GM18858 (cell line): Measurements from ENCODE around the gene DTD1.

Experiments used
- ATAC-seq: cut with Tn5 transposase; IDR thresholded peaks from one replicate; pipeline ENCODE4 v1.9.1; 2021; ENCODE audit not compliant: unreplicated experiment

The DTD1 gene

DNA sequence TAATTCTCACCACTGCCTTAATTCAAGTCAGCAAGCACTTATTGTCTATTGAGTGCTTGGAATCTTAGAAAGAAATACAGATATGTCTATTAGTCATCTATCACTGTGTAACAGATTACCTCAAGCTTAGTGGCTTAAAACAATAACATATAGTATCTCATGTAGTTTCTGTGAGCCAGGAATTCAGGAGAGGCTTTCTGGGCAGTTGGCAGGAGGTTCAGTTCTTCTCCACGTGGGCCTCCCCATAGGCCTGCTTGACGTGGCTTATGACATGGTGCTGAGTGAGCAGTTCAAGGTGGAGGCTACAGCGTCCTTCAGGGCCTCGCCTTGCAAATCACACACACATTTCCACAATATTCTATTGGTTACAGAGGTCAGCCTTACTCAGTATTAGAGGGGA, 69.7 kb downstream of the DTD1 start:
- no peak for ATAC-seq

DNA sequence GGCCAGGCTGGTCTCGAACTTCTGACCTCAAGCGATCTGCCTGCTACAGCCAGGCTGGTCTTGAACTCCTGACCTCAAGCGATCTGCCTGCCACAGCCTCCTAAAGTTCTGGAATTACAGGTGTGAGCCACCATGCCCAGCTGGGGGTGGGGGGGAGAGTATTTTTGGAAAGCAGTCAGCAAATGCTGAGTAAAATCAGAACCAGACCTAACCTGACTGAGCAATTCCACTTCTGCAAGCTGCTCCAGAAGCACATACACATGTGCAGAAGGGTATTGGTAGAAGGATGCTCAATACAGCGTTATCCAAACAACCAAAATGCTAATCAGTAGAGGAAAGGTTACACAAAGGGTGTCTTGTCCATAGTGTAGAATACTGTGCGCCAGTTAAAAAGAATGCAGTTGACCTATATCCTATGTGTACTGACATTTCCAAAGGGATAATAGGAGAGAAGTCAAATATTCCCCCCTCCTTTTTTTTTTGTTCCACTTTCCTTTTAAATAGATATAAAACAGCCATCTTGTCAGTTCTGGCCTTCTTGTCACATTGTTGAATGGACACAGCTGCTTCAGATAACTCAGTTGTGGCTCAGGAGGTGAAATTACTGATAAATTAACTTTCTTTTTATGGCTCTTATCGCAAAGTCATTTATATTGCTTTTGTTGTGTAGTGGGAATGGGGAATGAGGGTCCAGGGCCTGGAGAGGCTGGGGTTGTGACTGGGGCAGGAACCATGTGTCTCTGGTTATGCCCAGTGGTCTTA, 74.6 kb downstream of the DTD1 start:
- peak; percentile 74 for ATAC-seq

DNA sequence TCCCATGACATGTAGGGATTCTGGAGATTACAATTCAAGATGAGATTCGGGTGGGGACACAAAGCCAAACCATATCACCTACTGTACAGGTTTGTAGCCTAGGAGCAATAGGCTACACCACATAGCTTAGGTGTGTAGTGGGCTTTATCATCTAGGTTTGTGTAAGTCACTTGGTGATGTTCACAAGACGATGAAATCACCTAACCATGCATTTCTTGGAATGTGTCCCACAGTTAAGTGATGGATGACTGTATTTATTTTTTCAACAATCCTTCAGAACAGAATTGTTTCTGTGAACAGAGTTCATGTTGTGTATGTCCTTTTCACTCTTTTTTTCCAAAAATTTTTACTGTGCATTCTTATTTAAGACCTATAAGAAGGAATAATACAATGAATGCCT, 76.1 kb downstream of the DTD1 start:
- no peak for ATAC-seq

DNA sequence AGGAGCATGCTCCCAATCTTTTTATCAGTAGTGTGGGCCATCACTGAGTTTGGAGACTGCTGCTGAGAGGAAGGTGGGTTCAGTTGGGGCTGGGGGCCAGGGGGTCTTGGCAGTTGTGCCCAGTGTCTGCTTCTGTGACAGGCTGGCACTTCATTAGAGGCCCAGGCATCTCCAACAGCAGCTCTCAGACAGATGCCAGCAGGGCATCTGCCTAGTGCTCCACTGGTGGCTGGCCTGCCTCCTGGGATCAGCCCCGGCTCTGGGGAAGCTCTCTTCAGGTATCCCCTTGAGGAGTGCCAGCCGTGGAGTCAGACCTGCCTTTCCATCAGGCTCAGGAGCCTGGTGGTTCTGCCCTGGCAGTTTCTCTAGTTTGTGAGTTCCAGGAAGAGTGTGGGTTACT, 77.3 kb downstream of the DTD1 start:
- ATAC-seq, result no peak

DNA sequence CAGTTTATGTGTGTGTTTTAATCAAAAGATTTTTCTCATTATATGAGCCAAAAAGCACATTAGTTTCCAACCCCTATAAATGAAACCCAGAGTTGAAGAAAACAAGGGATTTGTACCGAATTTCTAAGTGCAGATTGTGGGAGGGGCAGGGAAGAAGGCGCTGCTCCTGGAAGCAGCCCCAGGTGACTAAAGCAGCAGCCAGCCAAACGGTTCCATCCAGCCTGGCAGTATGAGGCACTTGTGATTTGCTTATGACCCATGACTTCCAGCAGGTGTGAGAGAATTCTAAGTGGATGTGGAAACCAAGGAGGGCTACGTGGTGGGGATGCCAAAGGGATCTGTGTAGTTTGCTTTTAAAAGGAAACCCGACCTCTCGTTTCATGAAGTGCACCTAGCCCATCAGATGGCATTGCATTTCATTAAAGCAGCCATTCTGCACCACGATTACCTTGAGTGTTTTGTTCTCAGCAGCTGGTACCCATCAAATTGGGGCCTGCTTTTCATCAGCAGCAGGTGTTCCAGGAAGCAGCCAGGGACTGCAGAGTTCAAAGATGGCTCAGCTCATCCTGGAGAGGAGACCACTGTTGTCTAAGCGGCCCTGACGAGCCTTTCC, 79.1 kb downstream of the DTD1 start:
- no peak for ATAC-seq

DNA sequence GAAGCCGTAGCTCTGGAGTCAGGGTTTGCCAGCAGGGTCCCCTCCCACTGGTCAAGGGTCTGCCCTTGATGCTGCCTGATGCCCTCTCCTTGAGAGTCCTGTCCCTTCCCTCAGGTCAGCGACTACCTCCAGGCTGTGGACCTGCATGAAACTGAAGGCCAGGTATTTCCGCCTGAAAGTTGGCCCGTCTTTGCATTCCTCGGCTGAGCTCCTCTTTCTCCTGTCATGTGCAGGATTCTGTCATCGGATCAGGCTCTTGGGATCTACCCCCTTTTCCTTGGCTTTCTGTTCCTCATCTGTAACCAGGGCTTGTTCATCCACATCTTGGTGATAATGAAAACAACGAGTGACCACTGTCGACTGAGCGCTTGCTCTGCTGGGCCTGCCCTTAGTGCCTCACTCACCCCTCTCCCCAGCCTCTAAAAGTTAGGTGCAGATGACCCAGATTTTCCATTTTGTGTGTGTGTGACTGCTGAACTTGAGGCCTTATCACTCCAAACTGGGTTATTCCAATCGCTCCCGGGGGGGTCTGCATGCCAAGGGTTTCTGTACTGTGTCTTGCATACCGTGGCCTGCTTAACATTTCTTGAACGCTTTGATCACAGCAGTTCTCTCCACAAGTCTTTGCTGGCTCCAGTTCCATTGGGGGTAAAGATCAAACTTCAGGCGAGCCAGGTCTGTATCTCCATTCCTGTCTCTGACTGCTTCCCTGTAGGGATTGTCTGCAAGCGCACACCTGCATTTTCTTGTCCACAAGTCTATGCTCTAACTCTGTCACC, 81.6 kb downstream of the DTD1 start:
- ATAC-seq, result no peak

DNA sequence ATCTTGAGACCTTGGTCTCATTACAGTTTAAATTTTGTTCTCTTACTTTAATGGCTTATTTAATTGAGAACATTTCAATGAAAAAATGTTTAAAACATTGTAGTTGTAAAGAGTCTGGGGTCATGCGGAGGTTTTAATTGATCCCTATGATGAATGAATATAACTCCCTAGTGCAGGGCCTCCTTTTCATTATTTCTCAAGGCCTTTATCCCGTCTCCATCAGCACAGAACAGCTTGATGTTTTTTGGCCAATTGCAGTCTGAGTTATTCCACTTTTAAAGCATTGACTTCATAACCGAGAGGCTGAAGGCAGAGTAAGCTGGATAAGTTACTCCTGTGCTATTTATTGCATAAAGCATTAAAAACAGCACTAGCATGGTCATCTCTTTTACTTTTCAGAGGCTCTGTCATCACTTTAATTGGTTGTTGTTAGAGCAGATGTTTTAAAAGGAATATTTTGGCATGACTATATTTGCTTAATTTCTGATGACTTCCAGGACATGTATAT, 83.4 kb downstream of the DTD1 start:
- ATAC-seq, result no peak

DNA sequence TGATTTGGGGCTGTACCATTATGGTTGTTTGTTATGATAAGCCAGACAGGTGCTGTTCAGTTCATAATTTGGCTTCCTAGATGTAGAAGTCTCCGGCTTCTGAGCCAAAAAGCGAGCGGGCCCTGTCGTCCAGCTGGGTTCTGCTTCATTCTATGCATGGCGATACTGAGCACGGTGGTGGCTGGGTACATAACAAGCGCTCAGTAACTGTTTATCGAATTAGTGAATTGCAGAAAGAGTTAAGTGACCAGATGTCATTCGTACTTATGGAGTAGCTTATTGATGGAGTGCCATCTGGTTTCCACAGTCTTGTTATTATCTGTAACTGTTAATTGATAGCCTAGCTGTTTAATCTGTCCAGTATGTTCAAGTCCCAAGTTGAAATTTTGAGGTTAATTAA, 85.0 kb downstream of the DTD1 start:
- no peak for ATAC-seq

DNA sequence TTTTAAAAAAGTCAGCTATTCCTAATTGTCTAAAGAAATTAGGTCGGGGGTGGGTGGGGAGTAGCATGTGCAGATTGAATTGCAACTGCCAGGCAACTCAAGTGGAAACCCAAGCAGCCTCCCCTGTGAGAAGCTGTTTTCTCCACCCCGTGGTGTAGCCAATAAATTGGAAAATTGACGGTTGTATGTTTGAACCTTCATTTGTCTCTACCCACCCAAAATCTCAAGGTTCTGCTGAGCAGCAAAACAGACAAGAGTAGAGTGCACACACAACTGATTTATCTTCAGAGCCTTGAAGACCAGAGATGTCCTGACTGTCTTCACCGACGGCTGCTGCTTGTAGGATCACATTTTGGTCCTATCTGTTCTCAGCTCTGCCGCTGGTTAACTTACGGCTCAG, 88.5 kb downstream of the DTD1 start:
- ATAC-seq, result no peak

DNA sequence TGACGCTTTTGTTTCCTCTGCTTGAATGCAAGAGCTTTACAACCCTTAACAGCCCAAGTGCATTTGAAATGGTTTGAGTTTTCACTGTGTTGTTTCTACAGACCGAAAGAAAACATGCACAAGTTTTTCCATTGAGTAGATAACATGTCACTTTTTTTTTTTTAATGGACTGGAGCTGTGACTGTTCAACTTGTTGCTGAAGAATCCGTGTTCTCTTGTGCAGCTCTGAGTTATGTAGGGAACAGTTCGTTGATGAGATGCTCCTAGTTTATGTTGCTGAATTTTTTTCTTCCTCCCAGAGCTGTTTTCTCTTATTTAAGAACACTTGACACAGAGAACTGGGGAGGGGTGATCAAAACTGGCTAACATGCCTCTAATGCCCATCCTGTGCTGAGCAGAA, 89.3 kb downstream of the DTD1 start:
- ATAC-seq, result no peak

DNA sequence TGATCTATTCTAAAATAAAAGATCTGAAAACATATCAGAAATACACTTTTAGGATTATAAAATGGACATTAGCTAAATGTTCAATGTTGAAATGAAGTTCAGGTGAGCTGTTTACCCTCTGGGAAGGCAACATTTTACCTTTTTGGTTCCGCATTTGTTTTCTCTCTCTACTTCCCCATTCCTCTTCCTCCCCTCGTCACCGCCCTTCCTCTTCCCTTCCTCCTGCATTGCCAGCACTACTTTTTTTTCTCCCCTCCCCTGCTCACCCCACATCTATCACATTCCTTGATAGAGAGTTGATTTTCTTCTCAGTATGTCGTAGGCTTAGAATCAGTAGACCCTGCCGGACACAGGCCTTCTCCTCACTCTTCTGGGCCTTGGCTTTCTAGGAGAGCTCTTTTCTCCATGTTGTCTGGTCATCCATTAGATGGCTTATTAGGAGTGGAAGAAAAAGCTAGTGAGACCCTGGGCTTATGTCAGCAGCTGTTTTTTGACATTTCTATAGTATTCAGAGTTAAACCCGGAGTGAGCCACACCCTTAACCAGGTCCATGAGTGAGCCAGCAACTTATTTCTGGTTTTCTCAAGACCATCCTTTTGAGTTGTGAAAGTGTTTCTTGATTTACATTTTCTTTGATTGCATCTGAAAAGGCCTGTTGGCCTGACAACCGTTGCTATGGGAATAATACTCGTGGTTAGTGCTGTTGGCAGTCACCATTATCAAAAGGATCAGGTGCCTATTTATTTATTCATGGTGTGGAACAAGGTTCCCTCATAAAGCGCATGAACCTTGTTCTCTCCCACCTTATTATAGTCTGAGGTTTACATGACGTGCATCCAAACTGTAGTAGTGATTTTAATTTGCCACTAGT, 90.9 kb downstream of the DTD1 start:
- ATAC-seq, result no peak

DNA sequence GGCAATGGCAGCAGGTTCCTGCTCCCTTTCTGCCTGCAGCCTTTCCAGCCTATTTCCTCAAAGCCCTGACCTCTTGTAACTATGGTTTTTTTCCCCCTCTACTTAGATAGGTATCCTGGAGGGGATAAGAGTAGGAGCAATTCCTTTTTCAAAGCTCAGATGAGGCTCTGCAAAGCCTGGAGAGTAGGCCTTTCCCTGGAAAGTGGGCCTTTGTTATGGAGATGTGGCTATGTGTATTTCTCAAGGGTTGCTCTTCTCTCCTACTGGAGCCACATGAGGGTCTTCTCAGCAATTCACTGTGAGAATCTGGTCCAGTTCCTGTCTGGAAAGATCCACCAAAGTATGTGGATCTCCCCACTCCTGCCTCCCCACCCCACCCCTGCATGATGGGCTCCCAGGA, 96.0 kb downstream of the DTD1 start:
- ATAC-seq, result no peak

DNA sequence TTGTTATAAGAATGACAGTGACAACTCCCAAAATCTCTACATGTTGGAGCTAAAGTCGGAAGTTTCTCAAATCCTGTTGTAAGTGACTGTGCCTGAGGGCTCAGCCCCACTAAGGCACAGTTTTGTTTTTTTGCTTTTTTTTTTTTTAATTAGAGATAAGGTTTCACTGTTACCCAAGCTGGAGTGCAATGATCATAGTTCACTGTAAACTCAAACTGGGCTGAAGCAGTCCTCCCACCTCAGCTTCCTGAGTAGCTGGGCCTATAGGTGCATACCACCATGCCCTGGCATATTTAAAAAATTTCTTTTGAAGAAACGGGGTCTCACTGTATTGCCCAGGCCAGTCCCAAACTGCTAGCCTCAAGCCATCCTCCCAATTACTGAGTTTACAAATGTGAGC, 96.9 kb downstream of the DTD1 start:
- ATAC-seq, result no peak

DNA sequence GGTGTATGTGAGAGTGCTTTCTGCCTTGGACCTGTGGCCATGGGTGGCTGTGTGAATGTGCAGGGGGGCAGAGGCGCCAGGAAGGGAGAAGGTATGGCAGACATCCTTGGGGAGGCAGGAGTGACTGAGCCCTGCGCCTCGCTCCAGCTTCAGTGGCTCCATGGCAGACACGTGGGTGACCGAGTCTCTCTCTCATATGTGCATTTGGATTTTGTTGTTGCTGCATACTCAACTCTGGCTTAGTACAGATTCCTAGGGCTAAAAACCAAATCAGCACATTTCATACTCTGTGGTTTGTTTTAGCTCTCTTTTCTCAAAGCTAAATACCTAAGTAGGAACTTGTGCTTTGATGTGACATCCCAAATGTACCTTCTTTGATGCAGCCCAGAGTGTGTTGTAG, 97.6 kb downstream of the DTD1 start:
- ATAC-seq, result no peak

DNA sequence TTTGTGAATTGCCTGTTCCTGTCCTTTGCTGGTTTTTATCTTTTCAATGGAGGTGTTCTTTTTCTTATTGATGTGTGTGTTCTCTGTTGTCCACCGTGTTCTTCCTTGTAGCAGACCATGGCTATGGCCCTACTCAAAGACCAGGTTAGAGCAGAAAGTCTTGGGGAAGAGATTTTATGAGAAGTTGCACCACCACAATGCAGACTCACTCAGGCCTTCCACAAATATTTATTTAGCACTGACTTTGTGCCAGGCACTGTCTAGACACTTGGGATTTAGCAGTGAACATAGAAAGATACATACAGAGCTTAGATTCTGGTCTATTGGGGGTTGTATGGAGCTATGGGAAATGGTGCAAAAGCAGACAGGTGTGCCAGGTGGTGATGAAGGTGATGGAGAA, 98.8 kb downstream of the DTD1 start:
- no peak for ATAC-seq

DNA sequence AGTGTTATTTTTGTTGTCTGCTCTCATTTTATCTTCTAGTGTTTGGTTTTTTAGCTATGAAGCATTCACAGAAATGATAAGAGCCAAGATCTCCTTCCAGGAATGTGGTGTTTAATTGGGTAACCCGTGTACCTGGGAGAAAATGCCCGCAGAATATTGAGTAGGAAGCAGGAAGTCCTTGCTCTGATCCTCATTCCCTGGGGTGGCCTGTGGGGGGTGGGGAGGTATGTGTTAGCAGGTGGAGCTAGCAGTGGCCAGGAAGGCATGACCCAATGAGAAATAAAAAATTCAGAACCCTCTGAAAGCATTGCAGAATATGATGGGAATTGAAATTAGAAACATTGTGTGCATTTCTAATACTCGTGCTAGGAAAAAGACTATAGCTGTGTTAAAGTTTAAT, 100.8 kb downstream of the DTD1 start:
- no peak for ATAC-seq

DNA sequence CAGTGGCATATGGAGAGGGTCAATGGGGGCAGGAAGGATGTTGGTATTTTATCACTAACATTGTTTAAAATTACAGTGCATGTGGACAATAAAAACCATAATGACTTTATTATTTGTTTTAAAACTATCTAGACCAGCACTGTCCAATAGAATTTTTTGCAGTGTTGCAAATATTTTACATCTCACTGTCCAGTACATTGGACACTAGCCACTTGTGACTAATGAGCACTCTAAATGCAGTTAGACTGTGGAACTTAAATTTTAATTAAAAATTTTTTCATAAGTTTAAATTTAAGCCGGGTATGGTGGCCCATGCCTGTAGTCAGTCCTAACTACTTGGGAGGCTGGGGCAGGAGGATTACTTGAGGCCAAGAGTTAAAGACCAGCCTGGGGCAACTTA, 101.7 kb downstream of the DTD1 start:
- ATAC-seq, result no peak

DNA sequence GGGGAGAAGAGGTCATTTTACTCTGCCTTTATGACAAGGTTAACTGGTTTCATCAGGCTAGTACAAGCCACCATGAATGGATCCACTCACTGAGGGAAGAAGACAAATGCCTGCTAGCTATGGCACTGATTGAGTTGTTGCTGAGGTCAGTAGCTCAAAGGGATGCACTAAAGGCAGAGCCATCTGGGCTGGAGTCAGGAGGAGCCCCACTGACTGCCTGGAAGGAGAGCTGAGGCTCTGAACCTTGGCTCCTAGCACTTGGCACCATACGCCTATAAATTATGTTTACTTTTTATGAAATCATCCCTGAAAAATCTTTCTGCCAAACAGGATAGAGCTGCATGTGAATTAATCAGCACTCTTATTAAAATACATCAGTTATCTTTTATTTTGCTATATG, 104.6 kb downstream of the DTD1 start:
- ATAC-seq, result no peak

DNA sequence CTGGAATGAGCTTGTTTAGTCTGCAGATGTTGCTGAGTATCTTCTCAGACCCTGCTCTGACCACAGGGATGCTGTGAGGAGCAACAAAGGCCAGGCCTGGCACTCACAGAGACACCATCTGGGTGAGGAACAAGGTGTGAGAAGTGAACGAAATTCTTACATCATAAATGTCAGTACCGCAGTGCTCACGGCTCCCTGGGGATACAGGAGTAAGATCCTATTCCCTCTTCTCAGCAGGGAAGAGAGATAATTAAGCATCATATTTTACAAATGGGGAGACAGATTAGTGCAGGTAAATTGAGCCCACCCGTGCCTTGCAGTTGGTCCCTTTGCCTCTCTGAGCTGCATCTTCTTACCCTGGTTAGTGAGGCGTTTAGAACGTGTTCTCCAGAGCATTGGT, 106.2 kb downstream of the DTD1 start:
- no peak for ATAC-seq

DNA sequence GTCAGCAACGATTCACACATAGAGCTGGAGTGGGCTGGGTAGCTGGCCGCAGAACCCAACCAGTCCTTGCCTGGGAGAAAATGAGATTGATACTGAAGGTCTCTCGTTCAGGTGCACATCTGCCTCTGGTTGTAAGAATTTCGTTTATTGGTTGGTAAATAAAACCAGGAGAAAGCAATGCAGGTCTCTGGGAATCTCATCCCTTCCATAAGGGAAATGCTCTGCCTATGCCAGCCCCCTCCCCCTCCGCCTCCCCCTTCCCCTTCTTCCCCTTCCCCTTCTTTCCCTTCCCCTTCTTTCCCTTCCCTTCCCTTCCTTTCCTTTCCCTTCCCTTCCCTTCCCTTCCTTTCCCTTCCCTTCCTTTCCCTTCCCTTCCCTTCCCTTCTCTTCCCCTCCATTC, 107.3 kb downstream of the DTD1 start:
- ATAC-seq, result no peak

DNA sequence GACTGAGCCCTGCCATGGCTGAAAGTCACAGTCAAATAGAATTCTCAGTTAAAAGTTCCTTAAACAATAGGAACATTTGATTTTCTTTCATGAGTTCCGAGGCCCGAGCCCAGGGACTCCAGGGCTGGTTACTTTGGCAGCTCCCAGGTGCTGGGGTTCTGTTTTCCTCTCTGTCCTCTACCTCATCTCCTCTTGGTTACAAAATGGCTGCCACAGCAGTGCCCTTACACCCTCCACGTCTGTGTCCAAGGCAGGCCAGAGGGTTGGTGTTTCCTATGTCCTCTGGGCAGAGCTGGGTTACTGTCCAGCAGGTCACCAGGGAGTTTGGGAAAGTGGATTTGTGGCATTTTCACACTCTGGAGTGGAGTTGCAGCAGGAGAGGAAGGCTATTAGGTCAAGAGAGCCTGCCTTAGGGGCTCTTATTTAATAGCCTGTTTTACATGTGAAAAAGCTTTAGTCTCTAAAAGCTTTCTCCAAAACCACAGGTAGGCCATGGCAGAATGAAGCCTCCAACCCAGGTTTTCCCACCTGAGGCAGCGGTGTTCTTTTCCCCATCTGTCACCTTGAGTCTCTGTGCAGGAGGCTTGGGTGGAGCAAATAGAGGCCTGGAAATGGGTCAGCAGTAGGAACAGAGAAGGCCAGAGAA, 111.0 kb downstream of the DTD1 start:
- ATAC-seq, result no peak
